Astrocyte (in vitro differentiated cells and primary cell): ENCODE measurements around the gene ASB3. TPM values are rescaled to one million over a fixed set of nuclear protein-coding genes. Genes with fewer than 3 reads are reported as not detected.

Experiments
- DNase-seq: peaks from one replicate; pipeline ENCODE4 v3.0.0-alpha.2; 2010; ENCODE audit warnings: low read depth
- FAIRE-seq: peaks from 2 replicates; lab custom pipeline; 2011; peaks lifted over from hg19 to GRCh38; lab: Jason Lieb, UNC
- H2AFZ ChIP-seq: 2 replicates; pipeline ENCODE4 v1.6.0; 2012; ENCODE audit warnings: low read depth, low read length, inconsistent platforms
- H3K27ac ChIP-seq: 2 replicates; pipeline ENCODE4 v1.5.1; 2011; ENCODE audit warnings: low read depth, low read length, inconsistent platforms
- H3K27me3 ChIP-seq: 2 replicates; pipeline ENCODE4 v1.6.0; 2011; ENCODE audit warnings: low read length, inconsistent platforms; ENCODE audit not compliant: insufficient read depth
- H3K36me3 ChIP-seq: 2 replicates; pipeline ENCODE4 v1.5.1; 2011; ENCODE audit warnings: low read length, inconsistent platforms; ENCODE audit not compliant: insufficient read depth
- H3K4me1 ChIP-seq: 2 replicates; pipeline ENCODE4 v1.5.1; 2011; ENCODE audit warnings: low read length, inconsistent platforms; ENCODE audit not compliant: insufficient read depth
- H3K4me2 ChIP-seq: 2 replicates; pipeline ENCODE4 v1.6.0; 2012; ENCODE audit warnings: low read length, inconsistent platforms
- H3K4me3 ChIP-seq: 2 replicates; pipeline ENCODE4 v1.5.1; 2011; ENCODE audit warnings: low read depth, mild to moderate bottlenecking, low read length, inconsistent platforms; ENCODE audit not compliant: insufficient read depth
- H3K79me2 ChIP-seq: 2 replicates; pipeline ENCODE4 v1.6.0; 2012; ENCODE audit warnings: mild to moderate bottlenecking, low read length, inconsistent platforms; ENCODE audit not compliant: insufficient read depth
- H3K9ac ChIP-seq: 2 replicates; pipeline ENCODE4 v1.6.0; 2012; ENCODE audit warnings: mild to moderate bottlenecking, low read length, inconsistent platforms
- H3K9me3 ChIP-seq: 2 replicates; pipeline ENCODE4 v1.5.1; 2012; ENCODE audit warnings: low read depth, mild to moderate bottlenecking, low read length, inconsistent platforms; ENCODE audit not compliant: insufficient read depth
- H4K20me1 ChIP-seq: 2 replicates; pipeline ENCODE4 v1.6.0; 2012; ENCODE audit warnings: low read length, inconsistent platforms; ENCODE audit not compliant: insufficient read depth
- H3K27ac Mint-ChIP-seq: one replicate; pipeline ENCODE4 v1.8.0; 2021; ENCODE audit warnings: mild to moderate bottlenecking, mixed read lengths; ENCODE audit not compliant: unreplicated experiment
- H3K27me3 Mint-ChIP-seq: one replicate; pipeline ENCODE4 v1.8.0; 2021; ENCODE audit warnings: low read depth, mixed read lengths; ENCODE audit not compliant: unreplicated experiment
- H3K36me3 Mint-ChIP-seq: one replicate; pipeline ENCODE4 v1.8.0; 2021; ENCODE audit warnings: low read depth, mixed read lengths; ENCODE audit not compliant: unreplicated experiment
- H3K4me1 Mint-ChIP-seq: one replicate; pipeline ENCODE4 v1.8.0; 2021; ENCODE audit warnings: low read depth, mixed read lengths; ENCODE audit not compliant: unreplicated experiment
- H3K4me3 Mint-ChIP-seq: one replicate; pipeline ENCODE4 v1.8.0; 2021; ENCODE audit warnings: mild to moderate bottlenecking, moderate library complexity, mixed read lengths; ENCODE audit not compliant: unreplicated experiment
- H3K9me3 Mint-ChIP-seq: one replicate; pipeline ENCODE4 v1.8.0; 2021; ENCODE audit warnings: mild to moderate bottlenecking, mixed read lengths; ENCODE audit not compliant: unreplicated experiment
- EZH2 ChIP-seq: IDR thresholded peaks from 2 replicates; pipeline ENCODE4 v1.6.1; 2012; ENCODE audit warnings: mild to moderate bottlenecking, low read length, inconsistent platforms; ENCODE audit not compliant: insufficient read depth
- total RNA-seq: library from RNA; stranded (reverse); gene quantifications from 2 replicates; pipeline ENCODE4 v1.2.1, GENCODE V29; 2021
- TF ChIP-seq, protein P1 (sequence below): IDR thresholded peaks from 2 replicates; pipeline ENCODE4 v1.5.1; 2011; ENCODE audit warnings: low read depth, mild to moderate bottlenecking, inconsistent platforms, low read length, moderate library complexity; ENCODE audit not compliant: insufficient read depth

ASB3 gene
- total RNA-seq, 1 donor from 2014 or later = 26.4 TPM

DNA sequence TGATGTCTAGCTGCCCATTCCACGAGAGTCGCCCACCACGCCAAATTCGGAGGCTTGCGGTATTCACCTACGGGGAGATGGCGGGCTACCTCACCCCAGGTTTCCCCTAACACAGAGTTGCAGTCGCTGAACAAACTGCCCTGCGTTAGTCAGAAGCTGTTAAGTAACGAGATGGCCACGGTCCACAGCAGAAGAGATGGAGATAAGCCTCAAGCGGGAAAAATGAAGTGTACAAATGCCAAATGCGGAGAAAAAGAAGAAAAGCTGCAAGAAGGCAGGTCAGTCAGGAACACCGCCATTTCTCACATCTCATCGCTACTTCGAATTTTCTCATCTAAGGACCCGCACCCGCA, 425 bp downstream of the ASB3 start:
- TF ChIP-seq EZH2 = no peak
- TF ChIP-seq, protein P1, sequence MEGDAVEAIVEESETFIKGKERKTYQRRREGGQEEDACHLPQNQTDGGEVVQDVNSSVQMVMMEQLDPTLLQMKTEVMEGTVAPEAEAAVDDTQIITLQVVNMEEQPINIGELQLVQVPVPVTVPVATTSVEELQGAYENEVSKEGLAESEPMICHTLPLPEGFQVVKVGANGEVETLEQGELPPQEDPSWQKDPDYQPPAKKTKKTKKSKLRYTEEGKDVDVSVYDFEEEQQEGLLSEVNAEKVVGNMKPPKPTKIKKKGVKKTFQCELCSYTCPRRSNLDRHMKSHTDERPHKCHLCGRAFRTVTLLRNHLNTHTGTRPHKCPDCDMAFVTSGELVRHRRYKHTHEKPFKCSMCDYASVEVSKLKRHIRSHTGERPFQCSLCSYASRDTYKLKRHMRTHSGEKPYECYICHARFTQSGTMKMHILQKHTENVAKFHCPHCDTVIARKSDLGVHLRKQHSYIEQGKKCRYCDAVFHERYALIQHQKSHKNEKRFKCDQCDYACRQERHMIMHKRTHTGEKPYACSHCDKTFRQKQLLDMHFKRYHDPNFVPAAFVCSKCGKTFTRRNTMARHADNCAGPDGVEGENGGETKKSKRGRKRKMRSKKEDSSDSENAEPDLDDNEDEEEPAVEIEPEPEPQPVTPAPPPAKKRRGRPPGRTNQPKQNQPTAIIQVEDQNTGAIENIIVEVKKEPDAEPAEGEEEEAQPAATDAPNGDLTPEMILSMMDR = no peak
- no peaks in the 10 kb centered on the region for H3K27me3 Mint-ChIP-seq
- DNase-seq = peak; percentile 60
- no peaks in the 10 kb centered on the region for H3K9me3 ChIP-seq
- FAIRE-seq = no peak
- peaks cover 100% of the 10 kb centered on the region for H3K79me2 ChIP-seq
- no peaks in the 10 kb centered on the region for H3K27me3 ChIP-seq
- H3K9ac ChIP-seq = peak overlapping the region; percentile 98
- no peaks in the 10 kb centered on the region for H3K9me3 Mint-ChIP-seq
- peak overlapping the region; percentile 94 for H2AFZ ChIP-seq
- peak overlapping the region; percentile 87 for H3K27ac Mint-ChIP-seq
- H3K4me2 ChIP-seq = peak overlapping the region; percentile 90
- H3K36me3 Mint-ChIP-seq = peaks cover 2% of the 10 kb centered on the region
- H3K27ac ChIP-seq = peak overlapping the region; percentile 94
- no peaks in the 10 kb centered on the region for H3K36me3 ChIP-seq
- peaks cover 41% of the 10 kb centered on the region for H4K20me1 ChIP-seq
- H3K4me1 ChIP-seq = peaks cover 19% of the 10 kb centered on the region
- peaks cover 24% of the 10 kb centered on the region for H3K4me1 Mint-ChIP-seq
- peak overlapping the region; percentile 99 for H3K4me3 ChIP-seq
- peak overlapping the region; percentile 91 for H3K4me3 Mint-ChIP-seq

DNA sequence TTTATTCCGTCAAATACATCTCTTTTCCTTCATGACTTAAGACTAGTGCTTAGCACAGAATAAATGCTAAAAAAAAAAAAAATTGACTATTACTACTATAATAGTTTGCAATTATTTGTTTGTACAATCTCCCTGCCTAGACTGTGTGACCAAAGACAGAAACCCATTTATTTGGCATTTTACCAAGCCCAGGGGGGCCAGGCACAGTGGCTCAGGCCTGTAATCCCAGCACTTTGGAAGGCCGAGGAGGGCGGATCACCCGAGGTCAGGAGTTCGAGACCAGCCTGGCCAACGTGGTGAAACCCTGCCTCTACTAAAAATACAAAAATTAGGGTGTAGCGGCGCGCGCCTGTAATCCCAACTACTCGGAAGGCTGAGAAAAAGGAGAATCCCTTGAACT, 1.4 kb downstream of the ASB3 start:
- Histone ChIP-seq H3K36me3 (no peaks in the 10 kb centered on the region), H3K9ac (peak overlapping the region; percentile 98), H3K27ac (peak overlapping the region; percentile 94), H3K4me1 (peaks cover 19% of the 10 kb centered on the region), H3K4me3 (peak overlapping the region; percentile 99), H3K79me2 (peaks cover 100% of the 10 kb centered on the region), H3K9me3 (no peaks in the 10 kb centered on the region), H2AFZ (no peak overlapping the region), H4K20me1 (peaks cover 35% of the 10 kb centered on the region), H3K4me2 (peak overlapping the region; percentile 90), H3K27me3 (no peaks in the 10 kb centered on the region)
- H3K4me3 Mint-ChIP-seq = peak overlapping the region; percentile 91
- DNase-seq (no peak), FAIRE-seq (no peak)
- peak overlapping the region; percentile 16 for H3K27ac Mint-ChIP-seq
- no peaks in the 10 kb centered on the region for H3K9me3 Mint-ChIP-seq
- TF ChIP-seq, protein P1 = no peak
- TF ChIP-seq EZH2 = no peak
- H3K36me3 Mint-ChIP-seq = peaks cover 2% of the 10 kb centered on the region
- peaks cover 24% of the 10 kb centered on the region for H3K4me1 Mint-ChIP-seq
- H3K27me3 Mint-ChIP-seq = no peaks in the 10 kb centered on the region

DNA sequence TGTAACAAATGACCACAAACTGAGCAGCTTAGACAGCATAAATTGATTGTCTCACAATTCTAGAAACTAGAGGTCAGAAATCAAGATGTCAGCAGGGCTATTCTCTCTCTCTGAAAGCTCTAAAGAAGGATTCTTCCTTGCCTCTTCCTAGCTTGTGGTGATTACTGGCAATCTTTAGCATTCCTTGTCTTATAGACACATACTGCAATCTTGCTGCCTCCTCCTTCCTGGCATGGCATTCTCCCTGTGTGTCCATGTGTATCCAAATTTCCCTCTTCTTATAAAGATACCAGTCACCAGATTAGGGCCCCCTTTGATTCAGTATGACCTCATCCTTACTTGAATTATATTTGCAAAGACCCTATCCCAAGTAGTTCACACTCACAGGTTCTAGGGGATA, 2.3 kb downstream of the ASB3 start:
- H4K20me1 ChIP-seq = peaks cover 38% of the 10 kb centered on the region
- H3K4me1 Mint-ChIP-seq = peaks cover 24% of the 10 kb centered on the region
- peak overlapping the region; percentile 91 for H3K4me3 Mint-ChIP-seq
- H3K79me2 ChIP-seq = peaks cover 99% of the 10 kb centered on the region
- H3K9me3 Mint-ChIP-seq = no peaks in the 10 kb centered on the region
- DNase-seq (peak; percentile 23), FAIRE-seq (no peak)
- H3K36me3 Mint-ChIP-seq = peaks cover 2% of the 10 kb centered on the region
- H3K27ac ChIP-seq = no peak overlapping the region
- peak overlapping the region; percentile 73 for H3K27ac Mint-ChIP-seq
- no peaks in the 10 kb centered on the region for H3K27me3 ChIP-seq
- no peaks in the 10 kb centered on the region for H3K9me3 ChIP-seq
- peak overlapping the region; percentile 90 for H3K4me2 ChIP-seq
- H3K9ac ChIP-seq = no peak overlapping the region
- no peak for TF ChIP-seq EZH2
- TF ChIP-seq, protein P1 = no peak
- H2AFZ ChIP-seq = no peak overlapping the region
- no peak overlapping the region for H3K4me3 ChIP-seq
- no peaks in the 10 kb centered on the region for H3K27me3 Mint-ChIP-seq
- peaks cover 7% of the 10 kb centered on the region for H3K36me3 ChIP-seq
- peaks cover 19% of the 10 kb centered on the region for H3K4me1 ChIP-seq
